ENCODE measurements around the gene CFAP90.

Gene CFAP90

GRCh38 chr5:7872517-7873130 is 21.7 kb upstream of the CFAP90 start:
- TF ChIP-seq, protein P1, sequence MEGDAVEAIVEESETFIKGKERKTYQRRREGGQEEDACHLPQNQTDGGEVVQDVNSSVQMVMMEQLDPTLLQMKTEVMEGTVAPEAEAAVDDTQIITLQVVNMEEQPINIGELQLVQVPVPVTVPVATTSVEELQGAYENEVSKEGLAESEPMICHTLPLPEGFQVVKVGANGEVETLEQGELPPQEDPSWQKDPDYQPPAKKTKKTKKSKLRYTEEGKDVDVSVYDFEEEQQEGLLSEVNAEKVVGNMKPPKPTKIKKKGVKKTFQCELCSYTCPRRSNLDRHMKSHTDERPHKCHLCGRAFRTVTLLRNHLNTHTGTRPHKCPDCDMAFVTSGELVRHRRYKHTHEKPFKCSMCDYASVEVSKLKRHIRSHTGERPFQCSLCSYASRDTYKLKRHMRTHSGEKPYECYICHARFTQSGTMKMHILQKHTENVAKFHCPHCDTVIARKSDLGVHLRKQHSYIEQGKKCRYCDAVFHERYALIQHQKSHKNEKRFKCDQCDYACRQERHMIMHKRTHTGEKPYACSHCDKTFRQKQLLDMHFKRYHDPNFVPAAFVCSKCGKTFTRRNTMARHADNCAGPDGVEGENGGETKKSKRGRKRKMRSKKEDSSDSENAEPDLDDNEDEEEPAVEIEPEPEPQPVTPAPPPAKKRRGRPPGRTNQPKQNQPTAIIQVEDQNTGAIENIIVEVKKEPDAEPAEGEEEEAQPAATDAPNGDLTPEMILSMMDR (IDR thresholded peaks at IDR 0.05; ENCODE audit: unreplicated experiment in 3 of 3): no peak
- H3K27ac Mint-ChIP-seq: peak overlapping the region in 1 of 3 experiments; percentile 35
- no peaks in the 10 kb centered on the region for H3K27me3 Mint-ChIP-seq (ENCODE audit: low read depth)
- peak overlapping the region; percentile 8 to 18 (median 11) for H3K4me3 Mint-ChIP-seq
- H3K9me3 Mint-ChIP-seq: no peaks in the 10 kb centered on the region
- peaks cover 13% of the 10 kb centered on the region for H3K4me1 Mint-ChIP-seq
- peaks cover 23% of the 10 kb centered on the region for H3K36me3 Mint-ChIP-seq (ENCODE audit: low read depth)

DNA sequence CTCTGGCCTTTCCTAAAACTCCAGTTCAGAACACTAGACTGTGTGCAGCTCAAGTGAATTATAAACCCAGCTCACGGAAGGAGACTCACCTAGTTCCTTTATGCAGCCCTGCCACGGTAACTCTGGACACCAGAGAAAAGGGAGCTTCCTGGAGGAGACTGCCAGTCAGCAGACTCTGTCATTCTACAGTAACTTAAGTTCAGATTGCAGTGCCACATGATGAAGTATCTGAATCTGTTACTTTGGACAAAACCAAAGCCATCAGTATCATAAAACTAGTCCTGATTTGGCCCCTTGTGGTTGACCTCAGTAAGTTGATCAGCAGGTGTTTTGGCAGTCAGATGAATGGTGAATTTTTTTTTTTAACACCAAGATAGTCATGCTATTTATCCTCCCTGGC is 20.7 kb upstream of the CFAP90 start:
- TF ChIP-seq, protein P1 (IDR thresholded peaks at IDR 0.05; ENCODE audit: unreplicated experiment in 3 of 3): no peak
- peaks cover 20% of the 10 kb centered on the region for H3K36me3 Mint-ChIP-seq (ENCODE audit: low read depth)
- peak overlapping the region; percentile 30 to 74 (median 60) for H3K4me3 Mint-ChIP-seq
- H3K27me3 Mint-ChIP-seq (ENCODE audit: low read depth): no peaks in the 10 kb centered on the region
- peaks cover 21% of the 10 kb centered on the region for H3K4me1 Mint-ChIP-seq
- H3K27ac Mint-ChIP-seq: peak overlapping the region in 1 of 3 experiments; percentile 10
- H3K9me3 Mint-ChIP-seq: no peaks in the 10 kb centered on the region

DNA sequence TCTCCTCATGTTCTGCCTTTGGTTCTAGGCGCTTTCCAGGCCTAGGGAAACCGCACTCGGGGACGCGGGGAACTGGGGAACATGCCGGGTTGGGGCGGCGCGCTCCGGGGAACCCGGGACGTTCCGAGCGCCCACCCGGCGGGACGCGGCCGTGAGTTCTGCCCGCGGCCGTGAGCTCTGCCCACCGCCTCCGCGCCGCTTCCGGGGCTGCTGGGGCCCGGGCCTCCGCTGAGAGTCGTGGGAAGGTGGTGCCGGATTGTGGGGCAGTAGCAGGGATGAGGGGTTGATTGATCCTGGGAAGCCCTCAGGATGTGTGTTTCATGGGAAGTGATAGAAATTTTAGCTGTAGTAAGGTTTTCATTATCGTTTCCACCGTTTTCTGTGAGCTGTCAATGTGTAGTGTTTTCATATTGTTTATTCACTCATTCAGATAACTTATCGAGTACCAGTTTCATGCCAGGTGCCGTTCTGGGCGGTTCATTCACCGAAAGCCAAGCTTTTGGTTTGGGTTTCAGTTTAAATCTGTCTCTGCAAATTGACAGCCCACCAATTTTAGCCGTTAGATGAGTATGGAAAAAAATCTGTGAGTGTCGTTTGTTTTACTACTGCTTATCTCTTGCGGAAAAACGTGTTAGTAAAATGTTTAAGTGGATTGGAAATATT is 18.7 kb upstream of the CFAP90 start:
- H3K4me3 Mint-ChIP-seq: peak overlapping the region; percentile 93 to 95 (median 94)
- peak overlapping the region in 2 of 3 experiments; percentile 26 to 68 for H3K27ac Mint-ChIP-seq
- peaks cover 27% of the 10 kb centered on the region for H3K4me1 Mint-ChIP-seq
- no peaks in the 10 kb centered on the region for H3K9me3 Mint-ChIP-seq
- peaks cover 20% of the 10 kb centered on the region for H3K36me3 Mint-ChIP-seq (ENCODE audit: low read depth)
- TF ChIP-seq, protein P1 (IDR thresholded peaks at IDR 0.05; ENCODE audit: unreplicated experiment in 3 of 3): no peak
- no peaks in the 10 kb centered on the region for H3K27me3 Mint-ChIP-seq (ENCODE audit: low read depth)

- peaks cover 27% of the 10 kb centered on the region for H3K4me1 Mint-ChIP-seq
- no peaks in the 10 kb centered on the region for H3K27me3 Mint-ChIP-seq (ENCODE audit: low read depth)
- H3K27ac Mint-ChIP-seq: peak within 1 kb of the TSS; percentile 37 to 87 (median 83)
- H3K9me3 Mint-ChIP-seq: no peaks in the 10 kb centered on the region
- peak within 1 kb of the TSS; percentile 93 to 99 (median 94) for H3K4me3 Mint-ChIP-seq
- TF ChIP-seq, protein P1 (IDR thresholded peaks at IDR 0.05; ENCODE audit: unreplicated experiment in 3 of 3): no peak
- peaks cover 18% of the 10 kb centered on the region for H3K36me3 Mint-ChIP-seq (ENCODE audit: low read depth)
These were observed 18.0 kb upstream of the CFAP90 start, which contains the start of the genes FASTKD3 and MTRR for GRCh38 chr5:7868773-7869473. Gene FASTKD3, minus strand, starts transcription at chr5:7869031. Its CDS starts 948 bp downstream, at chr5:7868083. Gene MTRR, plus strand, starts transcription at chr5:7869148. Its CDS starts 1,647 bp downstream, at chr5:7870795.

- H3K9me3 Mint-ChIP-seq: no peaks in the 10 kb centered on the region
- H3K27me3 Mint-ChIP-seq (ENCODE audit: low read depth): no peaks in the 10 kb centered on the region
- H3K4me1 Mint-ChIP-seq: peaks cover 27% of the 10 kb centered on the region
- TF ChIP-seq, protein P1 (IDR thresholded peaks at IDR 0.05; ENCODE audit: unreplicated experiment in 3 of 3): no peak
- peak overlapping the region; percentile 93 to 99 (median 94) for H3K4me3 Mint-ChIP-seq
- peaks cover 16% of the 10 kb centered on the region for H3K36me3 Mint-ChIP-seq (ENCODE audit: low read depth)
- H3K27ac Mint-ChIP-seq: peak overlapping the region; percentile 37 to 87 (median 83)
These were observed 17.5 kb upstream of the CFAP90 start for GRCh38 chr5:7868427-7868772.

Data from nephron (organoid).